Measurements from ENCODE around the gene GPR143.

- no peak for TF ChIP-seq CTCF (conservative IDR thresholded peaks at IDR 0.05; ENCODE audit: low read depth, low read length)
- no peak for TF ChIP-seq EZH2 (IDR thresholded peaks at IDR 0.05; ENCODE audit: borderline replicate concordance, low read depth, low read length, poor library complexity, severe bottlenecking)
Measured at GRCh38 chrX:9746148-9746888, 19.3 kb downstream of the GPR143 start.

Data from A673 (cell line).